IPS-15b (cell line): ENCODE results near the gene ZFP28.

ENCODE experiments used
- H3K27me3 ChIP-seq: one replicate; pipeline ENCODE4 v1.6.1; 2013; ENCODE audit warnings: low read length; ENCODE audit not compliant: control insufficient read depth, insufficient read depth
- H3K36me3 ChIP-seq: one replicate; pipeline ENCODE4 v1.6.1; 2013; ENCODE audit warnings: low read length; ENCODE audit not compliant: control insufficient read depth, insufficient read depth
- H3K4me1 ChIP-seq: one replicate; pipeline ENCODE4 v1.6.1; 2013; ENCODE audit warnings: mild to moderate bottlenecking, low read length; ENCODE audit not compliant: control insufficient read depth, insufficient read depth
- H3K4me3 ChIP-seq: one replicate; pipeline ENCODE4 v1.5.1; 2013; ENCODE audit warnings: low read depth, low read length
- H3K9ac ChIP-seq: one replicate; pipeline ENCODE4 v1.6.1; 2013; ENCODE audit warnings: low read depth, mild to moderate bottlenecking, low read length
- H3K9me3 ChIP-seq: one replicate; pipeline ENCODE4 v1.6.1; 2013; ENCODE audit warnings: mild to moderate bottlenecking, low read length; ENCODE audit not compliant: control insufficient read depth, insufficient read depth

The ZFP28 gene

GRCh38 chr19:56538761-56539263 lies at the start of gene ZFP28:
TSS of gene ZFP28 (plus strand) at chr19:56538948. CDS start at chr19:56539019, 71 bp downstream.
- no peaks in the 10 kb centered on the region for H3K36me3 ChIP-seq
- H3K9me3 ChIP-seq, result peaks cover 13% of the 10 kb centered on the region
- peak within 1 kb of the TSS; percentile 56 for H3K4me3 ChIP-seq
- H3K4me1 ChIP-seq, result no peaks in the 10 kb centered on the region
- no peak within 1 kb of the TSS for H3K9ac ChIP-seq
- H3K27me3 ChIP-seq, result peaks cover 3% of the 10 kb centered on the region

GRCh38 chr19:56491399-56491798 lies 47.3 kb upstream of the ZFP28 start:
- Histone ChIP-seq H3K9me3 (peaks cover 16% of the 10 kb centered on the region), H3K4me1 (no peaks in the 10 kb centered on the region), H3K9ac (no peak overlapping the region), H3K36me3 (no peaks in the 10 kb centered on the region), H3K4me3 (no peak overlapping the region), H3K27me3 (no peaks in the 10 kb centered on the region)

GRCh38 chr19:56504581-56504980 lies 34.2 kb upstream of the ZFP28 start:
- Histone ChIP-seq H3K36me3 (no peaks in the 10 kb centered on the region), H3K27me3 (no peaks in the 10 kb centered on the region), H3K9me3 (peaks cover 30% of the 10 kb centered on the region), H3K4me3 (no peak overlapping the region), H3K9ac (no peak overlapping the region), H3K4me1 (no peaks in the 10 kb centered on the region)

DNA sequence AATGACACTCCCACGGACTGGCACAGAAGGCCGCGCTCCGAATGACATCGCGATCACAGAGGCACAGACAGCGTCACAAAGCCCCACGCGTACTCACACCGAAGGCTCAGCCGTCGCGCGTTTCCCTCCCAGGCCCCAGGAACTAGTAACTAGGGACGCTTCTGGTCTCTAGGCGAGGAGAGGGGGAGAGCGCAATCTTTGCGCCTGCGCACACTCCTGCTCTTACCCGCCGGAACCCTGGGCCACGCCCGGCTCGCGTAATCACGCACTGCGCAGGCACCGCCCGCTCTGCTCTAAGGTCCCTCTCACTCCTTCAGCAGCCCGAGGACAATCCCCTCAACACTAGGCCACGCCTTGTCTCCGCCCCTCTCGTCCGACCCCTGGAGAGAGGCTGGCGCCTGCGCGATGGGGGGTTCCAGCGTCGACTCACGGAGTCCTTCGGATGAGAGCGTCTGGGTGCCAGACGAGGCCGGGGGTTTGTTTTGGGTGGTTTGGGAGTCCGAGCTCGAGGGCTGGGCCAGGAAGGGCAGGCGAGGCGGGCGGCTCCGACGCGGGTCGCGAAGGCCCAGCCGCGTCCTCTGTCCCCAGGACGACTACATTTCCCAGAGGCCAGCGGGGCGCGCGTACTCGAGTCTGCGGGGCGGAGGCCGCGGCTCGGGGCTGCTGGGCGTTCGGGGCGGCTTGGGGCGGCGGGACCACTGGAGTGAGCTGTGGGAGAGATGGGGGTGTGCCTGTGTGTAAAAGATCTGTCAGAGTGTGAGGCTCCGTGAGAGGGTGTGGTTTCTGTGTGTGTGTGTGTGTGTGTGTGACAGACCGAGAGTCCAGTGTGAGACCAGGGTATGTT lies 31.1 kb upstream of the ZFP28 start, which contains the start of gene ZNF471:
ZNF471 (plus strand) TSS at position 410 of the 844 bp plus-strand sequence. CDS start 3,717 bp downstream, outside the sequence.
- H3K27me3 ChIP-seq, result no peaks in the 10 kb centered on the region
- H3K9ac ChIP-seq, result no peak within 1 kb of the TSS
- peaks cover 22% of the 10 kb centered on the region for H3K9me3 ChIP-seq
- H3K36me3 ChIP-seq, result no peaks in the 10 kb centered on the region
- H3K4me3 ChIP-seq, result peak within 1 kb of the TSS; percentile 16
- H3K4me1 ChIP-seq, result no peaks in the 10 kb centered on the region

- H3K4me1 ChIP-seq, result no peaks in the 10 kb centered on the region
- no peaks in the 10 kb centered on the region for H3K36me3 ChIP-seq
- no peaks in the 10 kb centered on the region for H3K27me3 ChIP-seq
- H3K9ac ChIP-seq, result no peak overlapping the region
- peak overlapping the region; percentile 16 for H3K4me3 ChIP-seq
- peaks cover 18% of the 10 kb centered on the region for H3K9me3 ChIP-seq
Measured at GRCh38 chr19:56508290-56508778, 30.4 kb upstream of the ZFP28 start.

GRCh38 chr19:56525214-56525860 lies 13.4 kb upstream of the ZFP28 start:
- Histone ChIP-seq H3K9ac (no peak overlapping the region), H3K4me3 (no peak overlapping the region), H3K9me3 (peaks cover 29% of the 10 kb centered on the region), H3K27me3 (no peaks in the 10 kb centered on the region), H3K4me1 (no peaks in the 10 kb centered on the region), H3K36me3 (no peaks in the 10 kb centered on the region)

DNA sequence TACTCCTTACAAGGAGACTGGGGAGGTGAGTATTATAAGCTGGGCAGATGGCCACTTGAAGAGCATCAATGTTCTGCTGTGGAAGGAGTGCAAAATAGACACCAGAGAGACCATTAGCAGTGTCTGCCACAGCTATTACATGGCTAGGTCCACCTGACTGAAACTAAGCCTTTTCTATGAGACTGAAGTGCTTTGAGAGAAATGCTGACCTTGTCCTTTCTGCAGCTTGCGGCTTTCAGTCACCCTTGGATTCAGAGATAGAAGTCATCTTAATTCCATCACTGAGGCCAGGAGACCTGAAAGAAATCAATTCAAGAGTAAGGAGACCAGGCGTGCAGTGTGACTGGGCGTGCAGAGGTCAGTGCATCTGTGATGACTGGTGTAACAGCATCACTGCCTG lies 1.3 kb upstream of the ZFP28 start:
- Histone ChIP-seq H3K4me1 (no peaks in the 10 kb centered on the region), H3K27me3 (peaks cover 3% of the 10 kb centered on the region), H3K9ac (no peak overlapping the region), H3K4me3 (no peak overlapping the region), H3K36me3 (no peaks in the 10 kb centered on the region), H3K9me3 (peaks cover 9% of the 10 kb centered on the region)

- peak overlapping the region; percentile 56 for H3K4me3 ChIP-seq
- peaks cover 3% of the 10 kb centered on the region for H3K27me3 ChIP-seq
Measured at GRCh38 chr19:56538254-56538760, 441 bp upstream of the ZFP28 start.

GRCh38 chr19:56543776-56544175 lies 5.0 kb downstream of the ZFP28 start:
- Histone ChIP-seq H3K27me3 (peaks cover 3% of the 10 kb centered on the region), H3K9ac (no peak overlapping the region), H3K9me3 (peaks cover 19% of the 10 kb centered on the region), H3K4me3 (no peak overlapping the region), H3K36me3 (no peaks in the 10 kb centered on the region), H3K4me1 (no peaks in the 10 kb centered on the region)

More at GRCh38 chr19:56538254-56538760, 441 bp upstream of the ZFP28 start:
- Histone ChIP-seq H3K9me3 (peaks cover 10% of the 10 kb centered on the region), H3K36me3 (no peaks in the 10 kb centered on the region), H3K9ac (no peak overlapping the region), H3K4me1 (no peaks in the 10 kb centered on the region)

DNA sequence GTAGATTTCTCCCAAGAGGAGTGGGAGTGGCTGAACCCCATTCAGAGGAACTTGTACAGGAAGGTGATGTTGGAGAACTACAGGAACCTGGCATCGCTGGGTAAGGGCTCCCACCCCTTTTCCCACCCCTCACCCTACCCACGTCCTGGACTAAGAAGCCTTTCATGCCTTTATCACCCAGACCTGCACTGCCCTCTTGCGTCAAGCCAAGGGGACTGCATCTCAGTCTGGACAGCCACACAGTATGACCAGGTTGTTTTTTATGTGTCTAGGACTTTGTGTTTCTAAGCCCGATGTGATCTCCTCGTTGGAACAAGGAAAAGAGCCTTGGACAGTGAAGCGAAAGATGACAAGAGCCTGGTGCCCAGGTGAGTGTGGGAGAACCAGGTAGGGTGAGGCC lies 8.8 kb downstream of the ZFP28 start:
- H3K36me3 ChIP-seq, result no peaks in the 10 kb centered on the region
- no peak overlapping the region for H3K4me3 ChIP-seq
- no peaks in the 10 kb centered on the region for H3K4me1 ChIP-seq
- H3K9ac ChIP-seq, result no peak overlapping the region
- peaks cover 29% of the 10 kb centered on the region for H3K9me3 ChIP-seq
- H3K27me3 ChIP-seq, result no peaks in the 10 kb centered on the region

GRCh38 chr19:56554272-56554869 lies 15.6 kb downstream of the ZFP28 start:
- Histone ChIP-seq H3K36me3 (no peaks in the 10 kb centered on the region), H3K4me3 (no peak overlapping the region), H3K4me1 (no peaks in the 10 kb centered on the region), H3K9ac (no peak overlapping the region), H3K9me3 (peaks cover 30% of the 10 kb centered on the region), H3K27me3 (no peaks in the 10 kb centered on the region)
